OCI-LY1 (cell line): ENCODE measurements around the gene SOX2.

Experiments
- H2AFZ ChIP-seq: fragments of 200-600 bp; sonication (generic), shearing (Covaris generic); 2 replicates; pipeline ENCODE4 v1.6.0; 2014; ENCODE audit warnings: antibody characterized with exemption, mild to moderate bottlenecking, low read length
- H3F3A ChIP-seq: fragments of 200-600 bp; sonication (generic), shearing (Covaris generic); 2 replicates; pipeline ENCODE4 v1.6.0; 2014; ENCODE audit warnings: mild to moderate bottlenecking, antibody characterized with exemption, low read length, moderate library complexity; ENCODE audit not compliant: insufficient read depth
- H3K27ac ChIP-seq: fragments of 200-600 bp; sonication (generic); 2 replicates; pipeline ENCODE4 v1.5.1; 2014; ENCODE audit warnings: low read length, mixed run types, mild to moderate bottlenecking, low read depth; ENCODE audit not compliant: poor library complexity, severe bottlenecking
- H3K27me3 ChIP-seq: fragments of 200-600 bp; sonication (generic); 2 replicates; pipeline ENCODE4 v1.6.0; 2014; ENCODE audit warnings: antibody characterized with exemption, mild to moderate bottlenecking, low read length, moderate library complexity; ENCODE audit not compliant: insufficient read depth
- H3K36me3 ChIP-seq: fragments of 200-600 bp; sonication (generic); 2 replicates; pipeline ENCODE4 v1.6.1; 2014; ENCODE audit warnings: mild to moderate bottlenecking, antibody characterized with exemption, low read length, moderate library complexity, mixed read lengths; ENCODE audit not compliant: insufficient read depth
- H3K4me1 ChIP-seq: fragments of 200-600 bp; sonication (generic); 2 replicates; pipeline ENCODE4 v1.5.1; 2014; ENCODE audit warnings: mild to moderate bottlenecking, low read length, moderate library complexity; ENCODE audit not compliant: insufficient read depth, severe bottlenecking
- H3K4me2 ChIP-seq: fragments of 200-600 bp; sonication (generic), shearing (Covaris generic); 2 replicates; pipeline ENCODE4 v1.6.1; 2014; ENCODE audit warnings: low read length
- H3K4me3 ChIP-seq: fragments of 200-600 bp; sonication (generic); 2 replicates; pipeline ENCODE4 v1.5.1; 2014; ENCODE audit warnings: low read length, low read depth, mild to moderate bottlenecking, mixed read lengths; ENCODE audit not compliant: poor library complexity, severe bottlenecking
- H3K79me2 ChIP-seq: fragments of 200-600 bp; shearing (Covaris generic); 2 replicates; pipeline ENCODE4 v1.6.1; 2016; ENCODE audit warnings: mixed run types, low read length, mixed read lengths; ENCODE audit not compliant: insufficient read depth
- H3K9ac ChIP-seq: fragments of 200-600 bp; sonication (generic), shearing (Covaris generic); 2 replicates; pipeline ENCODE4 v1.6.1; 2014; ENCODE audit warnings: mild to moderate bottlenecking, low read length, mixed read lengths
- H3K9me2 ChIP-seq: fragments of 200-600 bp; sonication (generic), shearing (Covaris generic); 2 replicates; pipeline ENCODE4 v1.6.1; 2014; ENCODE audit warnings: low read depth, mild to moderate bottlenecking, low read length, mixed read lengths
- H3K9me3 ChIP-seq: fragments of 200-600 bp; shearing (Covaris generic); 2 replicates; pipeline ENCODE4 v1.6.1; 2014; ENCODE audit warnings: low read length, mixed read lengths
- H4K20me1 ChIP-seq: fragments of 200-600 bp; sonication (generic), shearing (Covaris generic); 2 replicates; pipeline ENCODE4 v1.6.0; 2016; ENCODE audit warnings: mild to moderate bottlenecking, low read length; ENCODE audit not compliant: insufficient read depth
- CTCF ChIP-seq: fragments of 200-600 bp; sonication (generic), shearing (Covaris generic); IDR thresholded peaks from 2 replicates; pipeline ENCODE4 v1.5.1; 2017; ENCODE audit warnings: mild to moderate bottlenecking, antibody characterized with exemption, low read length, moderate library complexity, mixed read lengths
- EZH2 ChIP-seq: fragments of 200-600 bp; sonication (generic), shearing (Covaris generic); IDR thresholded peaks from 2 replicates; pipeline ENCODE4 v1.8.0; 2017; ENCODE audit warnings: borderline replicate concordance, mixed run types, mild to moderate bottlenecking, antibody characterized with exemption, low read length, moderate library complexity, mixed read lengths

Gene SOX2

GRCh38 chr3:181701096-181701495 lies 10.6 kb upstream of the SOX2 start:
- H4K20me1 ChIP-seq = no peaks in the 10 kb centered on the region
- peaks cover 84% of the 10 kb centered on the region for H3K4me1 ChIP-seq
- H3K36me3 ChIP-seq = no peaks in the 10 kb centered on the region; the same call in 1 of the 2 replicates
- peak overlapping the region; percentile 87 for H3K4me2 ChIP-seq
- H3K9ac ChIP-seq = peak overlapping the region; percentile 73
- H3K79me2 ChIP-seq = no peaks in the 10 kb centered on the region
- peak overlapping the region; percentile 92 for H3K27ac ChIP-seq
- H2AFZ ChIP-seq = peak overlapping the region; percentile 66; the same call in 1 of the 2 replicates
- H3K4me3 ChIP-seq = peak overlapping the region; percentile 63
- H3F3A ChIP-seq = no peaks in the 10 kb centered on the region
- no peaks in the 10 kb centered on the region for H3K27me3 ChIP-seq
- H3K9me3 ChIP-seq = no peaks in the 10 kb centered on the region
- H3K9me2 ChIP-seq = no peaks in the 10 kb centered on the region
- TF ChIP-seq EZH2 (no peak), CTCF (no peak)

- H3K27ac ChIP-seq = no peak overlapping the region
- TF ChIP-seq CTCF = no peak
- no peak for TF ChIP-seq EZH2
- H3K36me3 ChIP-seq = no peaks in the 10 kb centered on the region; the same call in 1 of the 2 replicates
- no peak overlapping the region for H3K4me2 ChIP-seq
- no peak overlapping the region for H2AFZ ChIP-seq
- H3F3A ChIP-seq = no peaks in the 10 kb centered on the region
- peaks cover 81% of the 10 kb centered on the region for H3K4me1 ChIP-seq
- H3K4me3 ChIP-seq = no peak overlapping the region
- no peaks in the 10 kb centered on the region for H4K20me1 ChIP-seq
- H3K9me3 ChIP-seq = no peaks in the 10 kb centered on the region
- H3K9ac ChIP-seq = no peak overlapping the region
- no peaks in the 10 kb centered on the region for H3K79me2 ChIP-seq
- H3K9me2 ChIP-seq = no peaks in the 10 kb centered on the region
- H3K27me3 ChIP-seq = no peaks in the 10 kb centered on the region
Observed at GRCh38 chr3:181703601-181704420, 7.9 kb upstream of the SOX2 start.

GRCh38 chr3:181704421-181705085 lies 7.2 kb upstream of the SOX2 start:
- H3K4me2 ChIP-seq = no peak overlapping the region; the same call in 1 of the 2 replicates
- H3K4me3 ChIP-seq = no peak overlapping the region
- no peak overlapping the region for H3K9ac ChIP-seq
- no peaks in the 10 kb centered on the region for H3K27me3 ChIP-seq
- H4K20me1 ChIP-seq = no peaks in the 10 kb centered on the region
- no peaks in the 10 kb centered on the region for H3F3A ChIP-seq
- H3K9me2 ChIP-seq = no peaks in the 10 kb centered on the region
- H3K36me3 ChIP-seq = no peaks in the 10 kb centered on the region; the same call in 1 of the 2 replicates
- TF ChIP-seq CTCF (no peak), EZH2 (no peak)
- no peaks in the 10 kb centered on the region for H3K79me2 ChIP-seq
- H3K4me1 ChIP-seq = peaks cover 81% of the 10 kb centered on the region
- H2AFZ ChIP-seq = no peak overlapping the region
- H3K9me3 ChIP-seq = no peaks in the 10 kb centered on the region
- H3K27ac ChIP-seq = no peak overlapping the region
